Adrenal gland (tissue), 12 donors: ENCODE results near the gene SRI. TPM values are rescaled to one million over a fixed set of nuclear protein-coding genes. Genes with fewer than 3 reads are reported as not detected.

Source experiments
- DNase-seq, 7 donors: peaks; one replicate each; pipeline ENCODE4 v3.0.0-alpha.2; 2019 to 2020
- H3K27ac ChIP-seq, 5 donors: fragments of 200-600 bp; sonication (generic) in 4 of 5; 1 replicate in 3 of 5; 2 replicates in 2 of 5; pipeline versions ENCODE4 v1.5.1 to v1.8.0; 2016 to 2020; ENCODE audit warnings: mild to moderate bottlenecking in 1 of 5
- H3K27me3 ChIP-seq: fragments of 200-600 bp; 2 replicates; pipeline ENCODE4 v1.8.0; 2021
- H3K36me3 ChIP-seq, 2 donors: fragments of 200-600 bp; replicated peaks in 1 of 2; 1 replicate in 1 of 2; 2 replicates in 1 of 2; pipeline versions ENCODE4 v1.5.1 to v1.8.0; 2018 to 2022
- H3K4me1 ChIP-seq, 2 donors: fragments of 200-600 bp; replicated peaks in 1 of 2; 1 replicate in 1 of 2; 2 replicates in 1 of 2; pipeline versions ENCODE4 v1.5.1 to v1.8.0; 2018 to 2021
- H3K4me3 ChIP-seq, 4 donors: fragments of 200-600 bp; sonication (generic) in 3 of 4; one replicate each; pipeline ENCODE4 v1.5.1; 2016 to 2018
- H3K9me3 ChIP-seq, 3 donors: fragments of 200-600 bp; sonication (generic) in 1 of 3; replicated peaks in 1 of 3; 1 replicate in 2 of 3; 2 replicates in 1 of 3; pipeline versions ENCODE4 v1.5.1 to v1.8.0; 2016 to 2021
- POLR2A ChIP-seq, 2 donors: fragments of 450-650 bp; IDR thresholded peaks; one replicate each; pipeline ENCODE4 v1.6.1; 2017; ENCODE audit warnings: antibody characterized with exemption in 2 of 2, mild to moderate bottlenecking in 2 of 2, moderate library complexity in 1 of 2
- WGBS, 4 donors: extraction: QIAGEN DNeasy Blood & Tissue Kit in 2 of 4; methylation state at CpG; one replicate each; pipeline versions ENCODE4 v1.1.5 to v1.1.7; 2013 to 2017; 5-methylcytosine and 5-hydroxymethylcytosine counted together
- intact Hi-C, 2 donors: fragments of 100-400 bp; cut with DNase I; formaldehyde crosslinking; loops; one replicate each; pipeline versions ENCODE4 v1.14.1 to v1.15.0; 2022 to 2023
- polyA plus RNA-seq, 3 donors: library from polyadenylated mRNA; stranded (reverse); fragments of 200-250 nt in 2 of 3; fragments of 350-450 nt in 1 of 3; fragmentation: Illumina TruSeq in 1 of 3; extraction: RNeasy Lipid Tissue Mini Kit (QIAGEN cat#74804) in 1 of 3; gene quantifications; one replicate each; pipeline ENCODE4 v1.2.3, GENCODE V29; 2013 to 2014
- total RNA-seq, 9 donors: library from RNA; depleted of rRNA in 4 of 9; stranded (reverse); fragments of >200 nt in 4 of 9; fragments of 120-200 nt in 1 of 9; fragmentation: NEBNext Ultra II Directional in 1 of 9; extraction: Animal tissue kit (Norgen Biotek cat#: 25700) in 1 of 9; gene quantifications; one replicate each; pipeline versions ENCODE4 v1.1.0 to v1.2.4, GENCODE V29; 2013 to 2023
- TF ChIP-seq, protein P1 (sequence below), 6 experiments: fragments of 450-650 bp in 4 of 6; fragments of 200-600 bp in 2 of 6; sonication (generic) in 1 of 6; IDR thresholded peaks; 1 replicate in 5 of 6; 2 replicates in 1 of 6; pipeline versions ENCODE4 v1.5.1 to v1.8.0; 2016 to 2021; ENCODE audit warnings: antibody characterized with exemption in 6 of 6, mild to moderate bottlenecking in 2 of 6, moderate library complexity in 1 of 6
- donor health status: healthy with polysubstance abuse.
- donor health status: Bipolar disorder and iron deficiency.
- donor health status: DM: yes; HTN: yes; CAD: no.
- donor health status: DM: no; HTN: no; CAD: no.
- donor health status: DM: no; HTN: no; CAD: no.
- donor health status: DM: yes; HTN: yes; CAD: no.

Gene SRI
- total and polyA plus RNA-seq, 12 donors = 37.7 to 163 (median 94.1) TPM

DNA sequence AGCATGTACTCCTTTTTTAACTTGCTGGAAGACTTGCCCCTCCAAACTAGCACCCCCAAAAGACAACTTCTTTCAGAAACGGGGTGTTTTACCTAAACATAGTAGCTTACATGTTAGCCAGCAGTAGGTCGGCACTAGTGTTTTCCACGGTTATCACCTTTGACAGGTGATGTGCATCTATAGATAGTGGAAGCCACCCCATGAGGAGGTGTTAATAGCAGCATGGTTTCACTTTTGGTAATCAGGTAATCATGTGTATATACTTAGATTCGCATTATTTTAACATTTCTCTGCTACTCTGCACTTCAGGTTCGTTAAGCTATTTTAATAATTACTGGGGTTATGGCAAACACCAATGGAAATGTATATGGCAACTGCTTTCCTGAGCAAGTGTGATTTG, 17.6 kb downstream of the SRI start:
- Histone ChIP-seq H3K27ac (peak overlapping the region in 3 of 5 donors; percentile 10 to 74 (median 54)), H3K9me3 (no peaks in the 10 kb centered on the region), H3K4me1 (peaks cover 0 to 14% of the 10 kb centered on the region in 2 donors), H3K27me3 (no peaks in the 10 kb centered on the region), H3K4me3 (no peak overlapping the region), H3K36me3 (peaks cover 0 to 37% of the 10 kb centered on the region in 2 donors)
- no peak for DNase-seq
- TF ChIP-seq, protein P1, sequence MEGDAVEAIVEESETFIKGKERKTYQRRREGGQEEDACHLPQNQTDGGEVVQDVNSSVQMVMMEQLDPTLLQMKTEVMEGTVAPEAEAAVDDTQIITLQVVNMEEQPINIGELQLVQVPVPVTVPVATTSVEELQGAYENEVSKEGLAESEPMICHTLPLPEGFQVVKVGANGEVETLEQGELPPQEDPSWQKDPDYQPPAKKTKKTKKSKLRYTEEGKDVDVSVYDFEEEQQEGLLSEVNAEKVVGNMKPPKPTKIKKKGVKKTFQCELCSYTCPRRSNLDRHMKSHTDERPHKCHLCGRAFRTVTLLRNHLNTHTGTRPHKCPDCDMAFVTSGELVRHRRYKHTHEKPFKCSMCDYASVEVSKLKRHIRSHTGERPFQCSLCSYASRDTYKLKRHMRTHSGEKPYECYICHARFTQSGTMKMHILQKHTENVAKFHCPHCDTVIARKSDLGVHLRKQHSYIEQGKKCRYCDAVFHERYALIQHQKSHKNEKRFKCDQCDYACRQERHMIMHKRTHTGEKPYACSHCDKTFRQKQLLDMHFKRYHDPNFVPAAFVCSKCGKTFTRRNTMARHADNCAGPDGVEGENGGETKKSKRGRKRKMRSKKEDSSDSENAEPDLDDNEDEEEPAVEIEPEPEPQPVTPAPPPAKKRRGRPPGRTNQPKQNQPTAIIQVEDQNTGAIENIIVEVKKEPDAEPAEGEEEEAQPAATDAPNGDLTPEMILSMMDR (IDR thresholded peaks at IDR 0.05) = no peak
- no peak for TF ChIP-seq POLR2A (IDR thresholded peaks at IDR 0.05)
- WGBS, 4 donors = 63 to 81% (median 71%) methylated on average over 5 of the region's 5 CpGs
- intact Hi-C loops = no loop called here

DNA sequence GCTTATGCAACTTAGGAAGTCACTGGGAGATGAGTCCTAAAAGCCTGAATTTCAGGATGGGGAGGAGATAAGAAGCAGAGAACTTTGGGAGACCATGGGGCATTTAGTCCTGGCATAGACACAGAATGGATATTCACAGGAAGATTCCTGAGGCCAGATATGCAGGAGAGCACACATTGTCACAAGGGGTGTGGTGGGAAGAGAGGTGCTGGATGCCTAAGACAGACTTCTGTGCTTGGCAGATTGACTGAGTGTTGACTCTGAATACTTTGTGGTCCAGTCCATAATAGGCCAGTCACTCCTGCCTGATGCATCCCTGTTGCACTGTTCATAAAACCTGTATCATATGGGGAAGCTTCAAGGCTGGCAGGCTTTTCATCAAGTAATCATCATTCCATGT, 18.5 kb downstream of the SRI start:
- Histone ChIP-seq H3K36me3 (peaks cover 0 to 28% of the 10 kb centered on the region in 2 donors), H3K27me3 (no peaks in the 10 kb centered on the region), H3K27ac (peak overlapping the region in 2 of 5 donors; percentile 24 to 74), H3K4me3 (no peak overlapping the region), H3K4me1 (peaks cover 0 to 14% of the 10 kb centered on the region in 2 donors), H3K9me3 (no peaks in the 10 kb centered on the region)
- TF ChIP-seq, protein P1 (IDR thresholded peaks at IDR 0.05) = no peak
- TF ChIP-seq POLR2A (IDR thresholded peaks at IDR 0.05) = no peak
- intact Hi-C loops = no loop called here
- no peak for DNase-seq

DNA sequence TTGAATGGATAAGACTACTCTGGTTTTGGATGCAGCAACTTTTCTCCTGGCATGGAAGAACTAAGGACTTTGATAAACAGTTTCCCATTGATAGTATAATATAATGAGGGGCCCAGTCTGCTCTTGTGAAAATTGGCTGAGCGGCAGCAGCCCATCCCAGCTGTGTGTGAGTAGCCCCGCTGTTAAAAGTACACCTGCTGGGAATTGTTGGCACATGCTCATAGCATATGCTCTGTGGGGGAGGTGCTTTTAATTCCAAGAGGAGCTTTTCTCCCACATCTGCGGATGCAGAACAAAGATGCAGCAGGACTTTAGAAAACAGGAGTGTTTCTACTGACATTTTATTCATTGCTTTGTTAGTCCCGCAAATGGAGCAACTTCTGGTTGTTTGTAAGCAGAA, 19.0 kb downstream of the SRI start:
- Histone ChIP-seq H3K27me3 (no peaks in the 10 kb centered on the region), H3K4me3 (no peak overlapping the region), H3K9me3 (no peaks in the 10 kb centered on the region), H3K4me1 (peaks cover 0 to 14% of the 10 kb centered on the region in 2 donors), H3K27ac (no peak overlapping the region), H3K36me3 (peaks cover 0 to 23% of the 10 kb centered on the region in 2 donors)
- TF ChIP-seq POLR2A (IDR thresholded peaks at IDR 0.05) = no peak
- TF ChIP-seq, protein P1 (IDR thresholded peaks at IDR 0.05) = no peak
- WGBS, 4 donors = 80 to 86% (median 82%) methylated on average over 4 of the region's 4 CpGs
- intact Hi-C loops = no loop called here
- no peak for DNase-seq

DNA sequence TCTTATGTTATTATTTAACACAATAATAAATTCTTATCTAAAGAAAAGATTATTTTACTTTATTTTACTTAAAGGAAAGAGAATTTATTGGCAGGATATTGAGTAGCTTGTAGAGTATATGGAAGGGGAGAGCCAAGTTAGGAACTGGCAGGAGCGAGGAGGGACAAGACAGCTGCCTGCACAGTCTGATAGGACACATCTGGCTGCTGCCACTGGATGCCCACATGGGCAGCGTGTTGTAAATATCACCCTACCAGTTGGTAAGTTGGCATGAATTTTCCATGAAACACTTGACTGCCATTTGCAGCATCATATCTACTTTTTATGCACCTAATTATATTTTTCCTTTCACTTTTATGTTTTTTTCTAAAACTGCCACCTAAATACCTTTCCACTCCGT, 19.6 kb downstream of the SRI start:
- Histone ChIP-seq H3K9me3 (no peaks in the 10 kb centered on the region), H3K27me3 (no peaks in the 10 kb centered on the region), H3K27ac (no peak overlapping the region), H3K4me1 (peaks cover 0 to 14% of the 10 kb centered on the region in 2 donors), H3K4me3 (no peak overlapping the region), H3K36me3 (peaks cover 0 to 18% of the 10 kb centered on the region in 2 donors)
- intact Hi-C loops = no loop called here
- TF ChIP-seq, protein P1 (IDR thresholded peaks at IDR 0.05) = no peak
- TF ChIP-seq POLR2A (IDR thresholded peaks at IDR 0.05) = no peak
- WGBS, 4 donors = 89 to 95% (median 93%) methylated on average over 3 of the region's 3 CpGs
- no peak for DNase-seq
